Trophoblast cell (in vitro differentiated cells and primary cell): ENCODE results near the gene ITPKB.

Experiments used
- DNase-seq, 2 donors: peaks; one replicate each; pipeline ENCODE4 v3.0.0-alpha.2; 2016
- H2AFZ ChIP-seq: 2 replicates; pipeline ENCODE4 v1.6.1; 2013; ENCODE audit warnings: low read length, moderate library complexity, mild to moderate bottlenecking; ENCODE audit not compliant: insufficient read depth, poor library complexity
- H2AK5ac ChIP-seq: 2 replicates; pipeline ENCODE4 v1.6.1; 2013; ENCODE audit warnings: mild to moderate bottlenecking, low read length
- H2BK120ac ChIP-seq: 2 replicates; pipeline ENCODE4 v1.6.1; 2013; ENCODE audit warnings: low read length, mild to moderate bottlenecking, moderate library complexity; ENCODE audit not compliant: insufficient read depth, poor library complexity
- H2BK12ac ChIP-seq: 2 replicates; pipeline ENCODE4 v1.6.1; 2013; ENCODE audit warnings: mild to moderate bottlenecking, low read length, moderate library complexity
- H2BK5ac ChIP-seq: 2 replicates; pipeline ENCODE4 v1.6.1; 2013; ENCODE audit warnings: low read length, low read depth, moderate library complexity, mild to moderate bottlenecking; ENCODE audit not compliant: poor library complexity
- H3K14ac ChIP-seq: 2 replicates; pipeline ENCODE4 v1.6.1; 2013; ENCODE audit warnings: mild to moderate bottlenecking, low read length
- H3K18ac ChIP-seq: 2 replicates; pipeline ENCODE4 v1.6.1; 2013; ENCODE audit warnings: mild to moderate bottlenecking, low read length
- H3K23ac ChIP-seq: 2 replicates; pipeline ENCODE4 v1.6.1; 2013; ENCODE audit warnings: low read length
- H3K27ac ChIP-seq: 2 replicates; pipeline ENCODE4 v1.5.1; 2013; ENCODE audit warnings: low read depth, mild to moderate bottlenecking, inconsistent platforms, low read length, moderate library complexity
- H3K27me3 ChIP-seq: 2 replicates; pipeline ENCODE4 v1.6.1; 2013; ENCODE audit warnings: inconsistent platforms, mild to moderate bottlenecking, low read length, moderate library complexity; ENCODE audit not compliant: insufficient read depth
- H3K36me3 ChIP-seq, 2 experiments: 1 replicate in 1 of 2; 2 replicates in 1 of 2; pipeline ENCODE4 v1.6.1; 2013; ENCODE audit warnings: low read length in 2 of 2, mild to moderate bottlenecking in 2 of 2, moderate library complexity in 1 of 2; ENCODE audit not compliant: insufficient read depth in 2 of 2, control insufficient read depth in 1 of 2
- H3K4ac ChIP-seq: 2 replicates; pipeline ENCODE4 v1.6.1; 2013; ENCODE audit warnings: low read depth, mild to moderate bottlenecking, low read length, moderate library complexity
- H3K4me1 ChIP-seq, 2 experiments: 1 replicate in 1 of 2; 2 replicates in 1 of 2; pipeline ENCODE4 v1.6.1; 2013; ENCODE audit warnings: low read length in 2 of 2, mild to moderate bottlenecking in 2 of 2, moderate library complexity in 1 of 2; ENCODE audit not compliant: insufficient read depth in 2 of 2, control insufficient read depth in 1 of 2
- H3K4me2 ChIP-seq: 2 replicates; pipeline ENCODE4 v1.6.1; 2013; ENCODE audit warnings: inconsistent platforms, mild to moderate bottlenecking, low read length, moderate library complexity
- H3K4me3 ChIP-seq: 2 replicates; pipeline ENCODE4 v1.5.1; 2013; ENCODE audit warnings: mild to moderate bottlenecking, low read depth, low read length, inconsistent platforms
- H3K79me1 ChIP-seq: one replicate; pipeline ENCODE4 v1.6.1; 2013; ENCODE audit warnings: low read length
- H3K79me2 ChIP-seq: 2 replicates; pipeline ENCODE4 v1.6.1; 2013; ENCODE audit warnings: low read length, mild to moderate bottlenecking; ENCODE audit not compliant: control insufficient read depth, insufficient read depth, poor library complexity
- H3K9ac ChIP-seq: 2 replicates; pipeline ENCODE4 v1.6.1; 2013; ENCODE audit warnings: mild to moderate bottlenecking, low read length
- H3K9me3 ChIP-seq: 2 replicates; pipeline ENCODE4 v1.6.1; 2013; ENCODE audit warnings: low read depth, mild to moderate bottlenecking, control low read depth, inconsistent platforms, low read length; ENCODE audit not compliant: insufficient read depth
- H4K12ac ChIP-seq: 2 replicates; pipeline ENCODE4 v1.6.1; 2013; ENCODE audit warnings: low read depth, mild to moderate bottlenecking, low read length, moderate library complexity
- H4K8ac ChIP-seq: 2 replicates; pipeline ENCODE4 v1.6.1; 2013; ENCODE audit warnings: low read depth, mild to moderate bottlenecking, low read length, moderate library complexity
- H4K91ac ChIP-seq: one replicate; pipeline ENCODE4 v1.6.1; 2013; ENCODE audit warnings: low read depth, mild to moderate bottlenecking, low read length, moderate library complexity
- WGBS: extraction: QIAGEN DNeasy Blood & Tissue Kit; methylation state at CpG from one replicate; pipeline ENCODE4 v1.1.7; 2013; ENCODE audit warnings: missing lambda C conversion rate; ENCODE audit not compliant: insufficient read length, insufficient coverage; ENCODE audit errors: extremely low coverage; 5-methylcytosine and 5-hydroxymethylcytosine counted together

Gene ITPKB

DNA sequence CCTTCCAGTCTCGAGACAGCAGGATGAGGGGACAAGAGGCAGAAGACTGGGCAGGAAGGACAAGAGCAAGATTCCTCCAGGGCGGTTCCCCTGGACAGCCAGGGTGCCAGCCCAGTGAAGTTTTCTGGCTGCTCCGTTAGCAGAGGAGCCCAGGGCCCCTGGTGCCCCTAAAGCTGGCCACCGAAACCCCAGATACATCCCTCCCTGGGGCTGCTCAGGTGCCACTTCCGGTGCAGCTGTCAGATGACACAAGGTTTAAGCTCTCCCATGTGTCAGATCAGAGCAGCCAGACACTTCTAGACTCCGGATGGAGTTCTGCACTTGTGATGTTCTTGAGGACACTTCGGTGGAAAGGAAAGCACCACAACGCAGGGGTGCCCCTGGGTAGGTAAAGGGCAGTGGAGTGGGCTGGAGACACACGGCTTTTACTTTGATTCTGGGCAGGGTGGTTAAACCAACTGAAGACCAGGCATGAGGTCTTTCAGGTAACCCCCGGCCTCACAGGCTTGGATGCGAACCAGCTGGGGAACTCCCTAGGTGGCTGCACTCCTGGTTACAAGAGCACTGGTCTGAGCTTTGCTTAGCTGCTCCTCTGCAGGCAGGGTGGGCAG lies 85.7 kb downstream of the ITPKB start:
- no CpG with 5 or more reads among the region's 11 CpGs for WGBS

GRCh38 chr1:226652613-226653012 lies 86.5 kb downstream of the ITPKB start:
- peaks cover 3% of the 10 kb centered on the region for H3K9me3 ChIP-seq
- no peak overlapping the region for H2BK120ac ChIP-seq
- no peak overlapping the region for H2BK5ac ChIP-seq
- no peak overlapping the region for H3K23ac ChIP-seq
- H2AK5ac ChIP-seq: no peak overlapping the region
- H3K14ac ChIP-seq: no peak overlapping the region
- H2AFZ ChIP-seq: no peak overlapping the region
- H3K36me3 ChIP-seq: peaks cover 0 to 2% of the 10 kb centered on the region in 2 experiments
- H3K4me2 ChIP-seq: no peak overlapping the region
- H3K79me1 ChIP-seq: peaks cover 10% of the 10 kb centered on the region
- no peak for DNase-seq
- no peak overlapping the region for H3K9ac ChIP-seq
- H2BK12ac ChIP-seq: no peak overlapping the region
- no CpG with 5 or more reads among the region's 6 CpGs for WGBS
- no peak overlapping the region for H3K4me3 ChIP-seq
- no peak overlapping the region for H3K18ac ChIP-seq
- H3K27me3 ChIP-seq: no peaks in the 10 kb centered on the region
- no peaks in the 10 kb centered on the region for H3K79me2 ChIP-seq
- no peak overlapping the region for H4K8ac ChIP-seq
- H3K27ac ChIP-seq: no peak overlapping the region
- H4K91ac ChIP-seq: no peak overlapping the region
- no peak overlapping the region for H3K4ac ChIP-seq
- H3K4me1 ChIP-seq: peaks cover 17 to 21% of the 10 kb centered on the region in 2 experiments
- H4K12ac ChIP-seq: no peak overlapping the region

More for the DNA sequence above, 85.7 kb downstream of the ITPKB start:
- peak overlapping the region; percentile 2 for H4K91ac ChIP-seq
- H2BK5ac ChIP-seq: peak overlapping the region; percentile 12
- H2AK5ac ChIP-seq: no peak overlapping the region
- no peak overlapping the region for H4K8ac ChIP-seq
- no peak overlapping the region for H3K18ac ChIP-seq
- H2AFZ ChIP-seq: no peak overlapping the region
- no peak overlapping the region for H3K9ac ChIP-seq
- DNase-seq: no peak
- H3K4me2 ChIP-seq: peak overlapping the region; percentile 10
- H3K14ac ChIP-seq: no peak overlapping the region
- H2BK12ac ChIP-seq: peak overlapping the region; percentile 60
- peaks cover 10% of the 10 kb centered on the region for H3K79me1 ChIP-seq
- no peak overlapping the region for H4K12ac ChIP-seq
- H3K36me3 ChIP-seq: peaks cover 0 to 2% of the 10 kb centered on the region in 2 experiments
- no peak overlapping the region for H3K4ac ChIP-seq
- H3K23ac ChIP-seq: no peak overlapping the region
- no peaks in the 10 kb centered on the region for H3K27me3 ChIP-seq
- H3K4me1 ChIP-seq: peaks cover 17 to 21% of the 10 kb centered on the region in 2 experiments
- H3K4me3 ChIP-seq: no peak overlapping the region
- peak overlapping the region; percentile 30 for H3K27ac ChIP-seq
- H3K9me3 ChIP-seq: peaks cover 3% of the 10 kb centered on the region
- no peaks in the 10 kb centered on the region for H3K79me2 ChIP-seq
- peak overlapping the region; percentile 37 for H2BK120ac ChIP-seq

- no peak overlapping the region for H3K4me3 ChIP-seq
- no peak overlapping the region for H2AFZ ChIP-seq
- no peak overlapping the region for H2BK5ac ChIP-seq
- H3K4me1 ChIP-seq: peaks cover 17 to 21% of the 10 kb centered on the region in 2 experiments
- peaks cover 3 to 7% of the 10 kb centered on the region in 2 experiments for H3K36me3 ChIP-seq
- H3K4ac ChIP-seq: no peak overlapping the region
- no peak overlapping the region for H3K14ac ChIP-seq
- DNase-seq: no peak
- H2AK5ac ChIP-seq: no peak overlapping the region
- no peak overlapping the region for H3K27ac ChIP-seq
- no peak overlapping the region for H3K4me2 ChIP-seq
- no peak overlapping the region for H4K12ac ChIP-seq
- H3K23ac ChIP-seq: no peak overlapping the region
- H2BK120ac ChIP-seq: no peak overlapping the region
- no CpG with 5 or more reads among the region's 4 CpGs for WGBS
- H3K18ac ChIP-seq: no peak overlapping the region
- no peaks in the 10 kb centered on the region for H3K27me3 ChIP-seq
- no peak overlapping the region for H4K91ac ChIP-seq
- no peak overlapping the region for H3K9ac ChIP-seq
- H3K79me2 ChIP-seq: no peaks in the 10 kb centered on the region
- H4K8ac ChIP-seq: no peak overlapping the region
- peaks cover 3% of the 10 kb centered on the region for H3K9me3 ChIP-seq
- H3K79me1 ChIP-seq: peaks cover 10% of the 10 kb centered on the region
- H2BK12ac ChIP-seq: no peak overlapping the region
Measured at GRCh38 chr1:226651732-226652105, 87.4 kb downstream of the ITPKB start.

GRCh38 chr1:226651041-226651731 lies 87.9 kb downstream of the ITPKB start:
- DNase-seq: no peak
- peaks cover 4 to 7% of the 10 kb centered on the region in 2 experiments for H3K36me3 ChIP-seq
- H3K18ac ChIP-seq: no peak overlapping the region
- H2BK12ac ChIP-seq: no peak overlapping the region
- H3K79me2 ChIP-seq: no peaks in the 10 kb centered on the region
- H3K27me3 ChIP-seq: no peaks in the 10 kb centered on the region
- H2AK5ac ChIP-seq: no peak overlapping the region
- no peak overlapping the region for H3K9ac ChIP-seq
- no peak overlapping the region for H4K12ac ChIP-seq
- H2AFZ ChIP-seq: no peak overlapping the region
- H3K4me1 ChIP-seq: peaks cover 21 to 23% of the 10 kb centered on the region in 2 experiments
- H3K23ac ChIP-seq: no peak overlapping the region
- no peak overlapping the region for H4K91ac ChIP-seq
- no CpG with 5 or more reads among the region's 12 CpGs for WGBS
- peaks cover 3% of the 10 kb centered on the region for H3K9me3 ChIP-seq
- no peak overlapping the region for H3K27ac ChIP-seq
- H2BK5ac ChIP-seq: no peak overlapping the region
- H4K8ac ChIP-seq: no peak overlapping the region
- no peak overlapping the region for H3K4ac ChIP-seq
- H3K14ac ChIP-seq: no peak overlapping the region
- no peak overlapping the region for H3K4me2 ChIP-seq
- H3K79me1 ChIP-seq: peaks cover 10% of the 10 kb centered on the region
- no peak overlapping the region for H3K4me3 ChIP-seq
- H2BK120ac ChIP-seq: no peak overlapping the region
